Osteocyte (in vitro differentiated cells): Measurements from ENCODE around the gene NT5DC3. TPM values are rescaled to one million over a fixed set of nuclear protein-coding genes. Genes with fewer than 3 reads are reported as not detected.
"Not testable (repeated sequence)": the region's sequence is repeated elsewhere in the genome, so short reads cannot be mapped to it uniquely, and the experiment has no call there.

Experiments
- DNase-seq: peaks from one replicate; pipeline ENCODE4 v3.0.0; 2021; ENCODE audit warnings: mixed read lengths; ENCODE audit not compliant: unreplicated experiment; ENCODE audit errors: extremely low spot score
- H3K27ac Mint-ChIP-seq: one replicate; pipeline ENCODE4 v1.8.0; 2021; ENCODE audit warnings: mild to moderate bottlenecking, mixed read lengths; ENCODE audit not compliant: unreplicated experiment
- H3K27me3 Mint-ChIP-seq: one replicate; pipeline ENCODE4 v1.8.0; 2021; ENCODE audit warnings: mixed read lengths; ENCODE audit not compliant: unreplicated experiment
- H3K36me3 Mint-ChIP-seq: one replicate; pipeline ENCODE4 v1.8.0; 2021; ENCODE audit warnings: mixed read lengths; ENCODE audit not compliant: unreplicated experiment
- H3K4me1 Mint-ChIP-seq: one replicate; pipeline ENCODE4 v1.8.0; 2021; ENCODE audit warnings: mixed read lengths; ENCODE audit not compliant: unreplicated experiment
- H3K4me3 Mint-ChIP-seq: one replicate; pipeline ENCODE4 v1.8.0; 2021; ENCODE audit warnings: mild to moderate bottlenecking, moderate library complexity, mixed read lengths; ENCODE audit not compliant: unreplicated experiment
- H3K9me3 Mint-ChIP-seq: one replicate; pipeline ENCODE4 v1.8.0; 2021; ENCODE audit warnings: mixed read lengths; ENCODE audit not compliant: unreplicated experiment
- CTCF ChIP-seq: fragments of 200-600 bp; sonication (generic); IDR thresholded peaks from 2 replicates; pipeline ENCODE4 v1.5.0; 2021; ENCODE audit warnings: antibody characterized with exemption, mild to moderate bottlenecking, moderate library complexity
- total RNA-seq: library from RNA; stranded (reverse); gene quantifications from 2 replicates; pipeline ENCODE4 v1.2.1, GENCODE V29; 2021

The NT5DC3 gene
- total RNA-seq, 1 donor from 2014 or later = 12.5 TPM

- H3K9me3 Mint-ChIP-seq = no peaks in the 10 kb centered on the region
- H3K4me1 Mint-ChIP-seq = peaks cover 2% of the 10 kb centered on the region
- H3K4me3 Mint-ChIP-seq = no peak overlapping the region
- H3K27ac Mint-ChIP-seq = no peak overlapping the region
- no peak for DNase-seq
- TF ChIP-seq CTCF = no peak
- H3K27me3 Mint-ChIP-seq = no peaks in the 10 kb centered on the region
- H3K36me3 Mint-ChIP-seq = peaks cover 13% of the 10 kb centered on the region
Measured at GRCh38 chr12:103813949-103814348, 27.1 kb downstream of the NT5DC3 start.

GRCh38 chr12:103813426-103813825 is 27.6 kb downstream of the NT5DC3 start:
- Mint-ChIP-seq H3K27ac (no peak overlapping the region), H3K4me3 (no peak overlapping the region), H3K9me3 (no peaks in the 10 kb centered on the region), H3K4me1 (peaks cover 2% of the 10 kb centered on the region), H3K27me3 (no peaks in the 10 kb centered on the region), H3K36me3 (peaks cover 13% of the 10 kb centered on the region)
- TF ChIP-seq CTCF = no peak
- no peak for DNase-seq

GRCh38 chr12:103812789-103813188 is 28.2 kb downstream of the NT5DC3 start:
- Mint-ChIP-seq H3K4me1 (peaks cover 2% of the 10 kb centered on the region), H3K27ac (no peak overlapping the region), H3K4me3 (no peak overlapping the region), H3K27me3 (no peaks in the 10 kb centered on the region), H3K9me3 (no peaks in the 10 kb centered on the region), H3K36me3 (peaks cover 16% of the 10 kb centered on the region)
- no peak for DNase-seq
- TF ChIP-seq CTCF = no peak

GRCh38 chr12:103811791-103812190 is 29.2 kb downstream of the NT5DC3 start:
- no peak for TF ChIP-seq CTCF
- H3K27me3 Mint-ChIP-seq = no peaks in the 10 kb centered on the region
- peaks cover 20% of the 10 kb centered on the region for H3K36me3 Mint-ChIP-seq
- no peak for DNase-seq
- no peak overlapping the region for H3K27ac Mint-ChIP-seq
- H3K9me3 Mint-ChIP-seq = no peaks in the 10 kb centered on the region
- H3K4me3 Mint-ChIP-seq = no peak overlapping the region
- peaks cover 7% of the 10 kb centered on the region for H3K4me1 Mint-ChIP-seq

- H3K4me1 Mint-ChIP-seq = peaks cover 22% of the 10 kb centered on the region
- no peak overlapping the region for H3K4me3 Mint-ChIP-seq
- DNase-seq = no peak
- H3K27me3 Mint-ChIP-seq = no peaks in the 10 kb centered on the region
- no peaks in the 10 kb centered on the region for H3K9me3 Mint-ChIP-seq
- H3K36me3 Mint-ChIP-seq = peaks cover 26% of the 10 kb centered on the region
- no peak overlapping the region for H3K27ac Mint-ChIP-seq
- TF ChIP-seq CTCF = no peak
Measured at GRCh38 chr12:103810111-103810510, 30.9 kb downstream of the NT5DC3 start.

DNA sequence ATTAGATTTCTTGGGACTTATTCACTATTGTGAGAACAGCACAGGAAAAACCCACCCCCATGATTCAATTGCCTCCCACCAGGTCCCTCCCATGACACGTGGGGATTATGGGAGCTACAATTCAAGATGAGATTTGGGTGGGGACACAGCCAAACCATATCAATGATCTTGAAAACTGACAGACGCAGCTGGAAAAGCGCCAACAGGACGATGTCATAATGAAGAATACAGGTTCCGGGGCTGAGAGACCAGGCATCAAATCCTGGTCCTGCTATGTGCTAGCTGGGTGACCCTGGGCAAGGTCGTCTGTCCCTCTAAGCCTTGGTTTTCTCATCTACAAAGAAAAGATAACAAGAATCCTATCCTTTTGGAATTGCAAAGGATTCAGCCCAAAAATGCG is 31.4 kb downstream of the NT5DC3 start:
- not testable (repeated sequence) for H3K4me3 Mint-ChIP-seq, H3K9me3 Mint-ChIP-seq, DNase-seq, H3K27me3 Mint-ChIP-seq, H3K27ac Mint-ChIP-seq
- peaks cover 26% of the 10 kb centered on the region for H3K36me3 Mint-ChIP-seq
- H3K4me1 Mint-ChIP-seq = peaks cover 27% of the 10 kb centered on the region
